ENCODE measurements around the gene PDE3A. TPM values are rescaled to one million over a fixed set of nuclear protein-coding genes. Genes with fewer than 3 reads are reported as not detected.

PDE3A gene
- total RNA-seq, 1 donor from 2014 or later, result 12.0 TPM

GRCh38 chr12:20345866-20346265 lies 22.5 kb upstream of the PDE3A start:
- H3K4me3 Mint-ChIP-seq, result no peak overlapping the region
- peaks cover 5% of the 10 kb centered on the region for H3K36me3 Mint-ChIP-seq
- peaks cover 1% of the 10 kb centered on the region for H3K4me1 Mint-ChIP-seq
- no peaks in the 10 kb centered on the region for H3K27me3 Mint-ChIP-seq (ENCODE audit: low read depth)
- DNase-seq (ENCODE audit: low spot score in 2 of 2, unreplicated experiment in 2 of 2), result no peak
- no peak for TF ChIP-seq CTCF (IDR thresholded peaks at IDR 0.05; ENCODE audit: unreplicated experiment)
- no peak overlapping the region for H3K27ac Mint-ChIP-seq
- peaks cover 13% of the 10 kb centered on the region for H3K9me3 Mint-ChIP-seq

GRCh38 chr12:20350026-20350425 lies 18.3 kb upstream of the PDE3A start:
- DNase-seq (ENCODE audit: low spot score in 2 of 2, unreplicated experiment in 2 of 2), result no peak
- Mint-ChIP-seq H3K9me3 (peaks cover 15% of the 10 kb centered on the region), H3K4me1 (peaks cover 1% of the 10 kb centered on the region), H3K27ac (no peak overlapping the region), H3K4me3 (no peak overlapping the region), H3K27me3 (ENCODE audit: low read depth) (no peaks in the 10 kb centered on the region), H3K36me3 (peaks cover 8% of the 10 kb centered on the region)
- TF ChIP-seq CTCF (IDR thresholded peaks at IDR 0.05; ENCODE audit: unreplicated experiment), result no peak

- Mint-ChIP-seq H3K27ac (no peak overlapping the region), H3K4me3 (no peak overlapping the region), H3K4me1 (peaks cover 1% of the 10 kb centered on the region), H3K36me3 (peaks cover 8% of the 10 kb centered on the region), H3K9me3 (peaks cover 15% of the 10 kb centered on the region), H3K27me3 (ENCODE audit: low read depth) (no peaks in the 10 kb centered on the region)
- no peak for TF ChIP-seq CTCF (IDR thresholded peaks at IDR 0.05; ENCODE audit: unreplicated experiment)
- DNase-seq (ENCODE audit: low spot score in 2 of 2, unreplicated experiment in 2 of 2), result no peak
Observed at GRCh38 chr12:20350495-20350894, 17.8 kb upstream of the PDE3A start.

- no peak for DNase-seq (ENCODE audit: low spot score in 2 of 2, unreplicated experiment in 2 of 2)
- H3K9me3 Mint-ChIP-seq, result peaks cover 15% of the 10 kb centered on the region
- H3K27me3 Mint-ChIP-seq (ENCODE audit: low read depth), result no peaks in the 10 kb centered on the region
- H3K27ac Mint-ChIP-seq, result no peak overlapping the region
- peaks cover 1% of the 10 kb centered on the region for H3K4me1 Mint-ChIP-seq
- H3K4me3 Mint-ChIP-seq, result no peak overlapping the region
- no peak for TF ChIP-seq CTCF (IDR thresholded peaks at IDR 0.05; ENCODE audit: unreplicated experiment)
- peaks cover 8% of the 10 kb centered on the region for H3K36me3 Mint-ChIP-seq
Observed at GRCh38 chr12:20351406-20351805, 16.9 kb upstream of the PDE3A start.

GRCh38 chr12:20356048-20356447 lies 12.3 kb upstream of the PDE3A start:
- no peak for TF ChIP-seq CTCF (IDR thresholded peaks at IDR 0.05; ENCODE audit: unreplicated experiment)
- Mint-ChIP-seq H3K9me3 (peaks cover 2% of the 10 kb centered on the region), H3K36me3 (peaks cover 2% of the 10 kb centered on the region), H3K27me3 (ENCODE audit: low read depth) (peaks cover 2% of the 10 kb centered on the region), H3K4me1 (no peaks in the 10 kb centered on the region), H3K4me3 (no peak overlapping the region), H3K27ac (no peak overlapping the region)
- DNase-seq (ENCODE audit: low spot score in 2 of 2, unreplicated experiment in 2 of 2), result no peak

GRCh38 chr12:20360407-20360806 lies 7.9 kb upstream of the PDE3A start:
- Mint-ChIP-seq H3K36me3 (no peaks in the 10 kb centered on the region), H3K4me3 (no peak overlapping the region), H3K9me3 (no peaks in the 10 kb centered on the region), H3K27ac (no peak overlapping the region), H3K4me1 (no peaks in the 10 kb centered on the region), H3K27me3 (ENCODE audit: low read depth) (peaks cover 9% of the 10 kb centered on the region)
- no peak for TF ChIP-seq CTCF (IDR thresholded peaks at IDR 0.05; ENCODE audit: unreplicated experiment)
- no peak for DNase-seq (ENCODE audit: low spot score in 2 of 2, unreplicated experiment in 2 of 2)

Data from mesothelial cell of epicardium (in vitro differentiated cells).